ENCODE results near the gene MRPS22.
"Not testable (repeated sequence)": the region's sequence is repeated elsewhere in the genome, so short reads cannot be mapped to it uniquely, and the experiment has no call there.

MRPS22 gene

GRCh38 chr3:139339219-139339906 is 4.5 kb upstream of the MRPS22 start:
- DNase-seq (ENCODE audit: low spot score): no peak

GRCh38 chr3:139340784-139341183 is 3.0 kb upstream of the MRPS22 start:
- no peak for DNase-seq (ENCODE audit: low spot score)

- no peak for DNase-seq (ENCODE audit: low spot score)
Observed at GRCh38 chr3:139342054-139342453, 1.8 kb upstream of the MRPS22 start.

GRCh38 chr3:139346771-139347170 is 3.0 kb downstream of the MRPS22 start:
- no peak for DNase-seq (ENCODE audit: low spot score)

GRCh38 chr3:139353920-139354556 is 10.2 kb downstream of the MRPS22 start:
- peak; percentile 38 for DNase-seq (ENCODE audit: low spot score)

- no peak for DNase-seq (ENCODE audit: low spot score)
Observed at GRCh38 chr3:139354661-139355060, 10.8 kb downstream of the MRPS22 start.

GRCh38 chr3:139355476-139355875 is 11.7 kb downstream of the MRPS22 start:
- no peak for DNase-seq (ENCODE audit: low spot score)

GRCh38 chr3:139355891-139356290 is 12.1 kb downstream of the MRPS22 start:
- DNase-seq (ENCODE audit: low spot score): no peak

GRCh38 chr3:139357899-139358298 is 14.1 kb downstream of the MRPS22 start:
- no peak for DNase-seq (ENCODE audit: low spot score)

- peak; percentile 43 for DNase-seq (ENCODE audit: low spot score)
Observed at GRCh38 chr3:139358841-139359562, 15.2 kb downstream of the MRPS22 start.

- DNase-seq (ENCODE audit: low spot score): no peak
Observed at GRCh38 chr3:139361276-139361675, 17.5 kb downstream of the MRPS22 start.

- no peak for DNase-seq (ENCODE audit: low spot score)
Observed at GRCh38 chr3:139364549-139364948, 20.7 kb downstream of the MRPS22 start.

GRCh38 chr3:139374099-139374498 is 30.3 kb downstream of the MRPS22 start:
- DNase-seq (ENCODE audit: low spot score): no peak

- DNase-seq (ENCODE audit: low spot score): no peak
Observed at GRCh38 chr3:139377378-139377777, 33.6 kb downstream of the MRPS22 start.

- no peak for DNase-seq (ENCODE audit: low spot score)
Observed at GRCh38 chr3:139378587-139379241, 34.9 kb downstream of the MRPS22 start.

- no peak for DNase-seq (ENCODE audit: low spot score)
Observed at GRCh38 chr3:139380575-139380974, 36.8 kb downstream of the MRPS22 start.

- not testable (repeated sequence) for DNase-seq (ENCODE audit: low spot score)
Observed at GRCh38 chr3:139382291-139382690, 38.5 kb downstream of the MRPS22 start.

- no peak for DNase-seq (ENCODE audit: low spot score)
Observed at GRCh38 chr3:139388077-139388476, 44.3 kb downstream of the MRPS22 start.

GRCh38 chr3:139388821-139389551 is 45.2 kb downstream of the MRPS22 start:
- DNase-seq (ENCODE audit: low spot score): no peak

GRCh38 chr3:139389552-139390368 is 45.9 kb downstream of the MRPS22 start, which contains the start of gene COPB2:
Gene COPB2, minus strand, starts transcription at chr3:139389647. Its CDS starts 97 bp downstream, at chr3:139389550.
- DNase-seq (ENCODE audit: low spot score): peak; percentile 98

- DNase-seq (ENCODE audit: low spot score): no peak
Observed at GRCh38 chr3:139394116-139394515, 50.3 kb downstream of the MRPS22 start.
